DOHH2 (cell line): ENCODE results near the gene RASGRF1.

Experiments
- H3F3A ChIP-seq: fragments of 200-600 bp; sonication (generic), shearing (Covaris generic); 2 replicates; pipeline ENCODE4 v1.6.0; 2016; ENCODE audit warnings: antibody characterized with exemption, mild to moderate bottlenecking; ENCODE audit not compliant: control insufficient read depth, insufficient read depth
- H3K27ac ChIP-seq: fragments of 200-600 bp; sonication (generic); 2 replicates; pipeline ENCODE4 v1.5.1; 2014; ENCODE audit warnings: low read depth, mild to moderate bottlenecking, low read length, moderate library complexity
- H3K27me3 ChIP-seq: fragments of 200-600 bp; sonication (generic); 2 replicates; pipeline ENCODE4 v1.6.1; 2014; ENCODE audit warnings: mild to moderate bottlenecking, low read length, mixed read lengths; ENCODE audit not compliant: control insufficient read depth
- H3K36me3 ChIP-seq: fragments of 200-600 bp; sonication (generic); 2 replicates; pipeline ENCODE4 v1.6.1; 2014; ENCODE audit warnings: mild to moderate bottlenecking, low read length, moderate library complexity, mixed read lengths; ENCODE audit not compliant: control insufficient read depth
- H3K4me1 ChIP-seq: fragments of 200-600 bp; sonication (generic); 2 replicates; pipeline ENCODE4 v1.6.1; 2014; ENCODE audit warnings: mild to moderate bottlenecking, low read length, mixed read lengths; ENCODE audit not compliant: control insufficient read depth
- H3K4me2 ChIP-seq: fragments of 200-600 bp; sonication (generic); 2 replicates; pipeline ENCODE4 v1.6.0; 2014; ENCODE audit warnings: mild to moderate bottlenecking, low read length, moderate library complexity
- H3K4me3 ChIP-seq: fragments of 200-600 bp; sonication (generic); 2 replicates; pipeline ENCODE4 v1.5.1; 2014; ENCODE audit warnings: mild to moderate bottlenecking, low read length, mixed read lengths
- H3K79me2 ChIP-seq: fragments of 200-600 bp; sonication (generic); 2 replicates; pipeline ENCODE4 v1.6.1; 2014; ENCODE audit warnings: mild to moderate bottlenecking, low read length, mixed read lengths; ENCODE audit not compliant: control insufficient read depth
- H3K9me2 ChIP-seq: fragments of 200-600 bp; sonication (generic); replicated peaks from 2 replicates; pipeline ENCODE4 v1.6.1; 2014; ENCODE audit warnings: mild to moderate bottlenecking, low read length, mixed read lengths; ENCODE audit not compliant: control insufficient read depth
- H3K9me3 ChIP-seq: fragments of 200-600 bp; sonication (generic); 2 replicates; pipeline ENCODE4 v1.6.1; 2014; ENCODE audit warnings: antibody characterized with exemption, low read length, mixed read lengths; ENCODE audit not compliant: control insufficient read depth, insufficient read depth
- H4K20me1 ChIP-seq: fragments of 200-600 bp; sonication (generic); 2 replicates; pipeline ENCODE4 v1.6.0; 2014; ENCODE audit warnings: low read depth, mild to moderate bottlenecking, antibody characterized with exemption, low read length, moderate library complexity; ENCODE audit not compliant: control insufficient read depth, insufficient read depth
- EZH2phosphoT487 ChIP-seq: fragments of 200-600 bp; sonication (generic); IDR thresholded peaks from 2 replicates; pipeline ENCODE4 v1.6.1; 2017; ENCODE audit warnings: borderline replicate concordance, mild to moderate bottlenecking, antibody characterized with exemption, low read length, moderate library complexity, mixed read lengths
- TF ChIP-seq, protein P1 (sequence below): fragments of 200-600 bp; sonication (generic); IDR thresholded peaks from one replicate; pipeline ENCODE4 v1.5.1; 2014; ENCODE audit warnings: antibody characterized with exemption, mild to moderate bottlenecking, low read depth, low read length; ENCODE audit not compliant: poor library complexity, severe bottlenecking

Gene RASGRF1

DNA sequence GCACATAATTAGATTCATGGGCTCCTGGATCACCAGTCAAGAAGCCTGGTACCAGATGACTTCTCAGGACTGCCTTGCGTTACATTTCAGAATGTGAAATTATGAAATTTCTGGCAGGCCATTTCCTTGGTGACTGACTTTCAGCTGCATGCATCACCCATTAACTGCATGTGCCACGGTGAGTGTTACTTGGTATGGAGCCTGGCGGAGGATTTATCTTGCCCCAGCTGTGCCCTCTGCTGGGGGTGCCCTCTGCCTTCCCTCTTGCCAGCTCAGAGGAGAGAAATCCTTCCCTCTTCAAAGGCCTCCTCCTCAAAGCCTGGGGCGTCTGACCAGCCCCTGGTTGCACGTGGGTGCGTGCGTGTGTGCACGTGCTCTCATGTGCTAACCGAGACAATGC is 88.0 kb downstream of the RASGRF1 start:
- H4K20me1 ChIP-seq, result no peaks in the 10 kb centered on the region
- TF ChIP-seq EZH2phosphoT487, result no peak
- TF ChIP-seq, protein P1, sequence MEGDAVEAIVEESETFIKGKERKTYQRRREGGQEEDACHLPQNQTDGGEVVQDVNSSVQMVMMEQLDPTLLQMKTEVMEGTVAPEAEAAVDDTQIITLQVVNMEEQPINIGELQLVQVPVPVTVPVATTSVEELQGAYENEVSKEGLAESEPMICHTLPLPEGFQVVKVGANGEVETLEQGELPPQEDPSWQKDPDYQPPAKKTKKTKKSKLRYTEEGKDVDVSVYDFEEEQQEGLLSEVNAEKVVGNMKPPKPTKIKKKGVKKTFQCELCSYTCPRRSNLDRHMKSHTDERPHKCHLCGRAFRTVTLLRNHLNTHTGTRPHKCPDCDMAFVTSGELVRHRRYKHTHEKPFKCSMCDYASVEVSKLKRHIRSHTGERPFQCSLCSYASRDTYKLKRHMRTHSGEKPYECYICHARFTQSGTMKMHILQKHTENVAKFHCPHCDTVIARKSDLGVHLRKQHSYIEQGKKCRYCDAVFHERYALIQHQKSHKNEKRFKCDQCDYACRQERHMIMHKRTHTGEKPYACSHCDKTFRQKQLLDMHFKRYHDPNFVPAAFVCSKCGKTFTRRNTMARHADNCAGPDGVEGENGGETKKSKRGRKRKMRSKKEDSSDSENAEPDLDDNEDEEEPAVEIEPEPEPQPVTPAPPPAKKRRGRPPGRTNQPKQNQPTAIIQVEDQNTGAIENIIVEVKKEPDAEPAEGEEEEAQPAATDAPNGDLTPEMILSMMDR, result no peak
- peaks cover 25% of the 10 kb centered on the region for H3K4me1 ChIP-seq
- H3K9me3 ChIP-seq, result no peaks in the 10 kb centered on the region
- H3F3A ChIP-seq, result no peaks in the 10 kb centered on the region
- H3K4me3 ChIP-seq, result no peak overlapping the region
- H3K79me2 ChIP-seq, result no peaks in the 10 kb centered on the region
- H3K36me3 ChIP-seq, result no peaks in the 10 kb centered on the region
- no peaks in the 10 kb centered on the region for H3K27me3 ChIP-seq
- H3K27ac ChIP-seq, result no peak overlapping the region
- no peak overlapping the region for H3K4me2 ChIP-seq
- no peaks in the 10 kb centered on the region for H3K9me2 ChIP-seq

DNA sequence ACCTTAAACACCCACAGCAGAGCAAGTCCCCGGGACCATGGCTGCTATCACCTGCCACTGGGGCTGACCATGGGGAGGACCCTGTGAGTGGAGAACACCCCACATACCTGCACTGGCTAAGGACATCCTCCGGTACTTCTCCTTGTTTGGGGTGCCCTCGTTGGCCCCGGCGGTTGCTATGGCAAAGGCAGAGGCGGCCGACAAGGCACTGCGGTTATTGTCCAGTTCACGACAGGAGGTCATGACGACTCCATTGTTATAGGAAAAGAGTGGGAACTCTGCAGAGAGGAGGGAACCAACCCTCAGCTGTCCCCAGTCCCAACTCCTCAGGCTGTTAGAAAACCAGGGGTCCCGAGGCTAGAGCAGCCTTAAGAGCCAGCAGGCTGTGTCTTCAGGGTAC is 90.9 kb downstream of the RASGRF1 start:
- Histone ChIP-seq H3K27ac (no peak overlapping the region), H3K27me3 (no peaks in the 10 kb centered on the region), H4K20me1 (no peaks in the 10 kb centered on the region)

DNA sequence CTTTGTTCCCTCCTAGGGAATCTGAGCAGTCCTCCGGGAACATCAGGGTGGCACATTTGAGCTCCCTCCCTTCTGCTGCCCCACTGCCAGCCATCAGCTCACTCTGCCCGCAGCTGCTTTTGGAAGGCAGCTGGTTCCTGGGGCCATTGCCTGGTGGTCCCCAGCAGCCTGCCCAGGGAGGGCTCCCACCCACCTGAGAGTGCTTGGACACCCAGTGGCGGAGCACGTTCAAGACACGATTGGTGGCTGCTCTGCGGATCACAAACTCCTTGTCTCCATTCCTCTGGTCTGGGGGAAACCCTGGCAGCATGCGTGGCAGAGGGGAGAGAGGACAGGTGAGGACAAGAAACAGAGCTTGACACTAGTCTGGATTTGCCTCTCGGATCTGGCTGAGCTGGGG is 92.1 kb downstream of the RASGRF1 start:
- Histone ChIP-seq H4K20me1 (no peaks in the 10 kb centered on the region), H3K4me3 (no peak overlapping the region), H3K79me2 (no peaks in the 10 kb centered on the region), H3K36me3 (no peaks in the 10 kb centered on the region), H3K4me2 (no peak overlapping the region), H3F3A (no peaks in the 10 kb centered on the region), H3K4me1 (no peaks in the 10 kb centered on the region), H3K9me2 (no peaks in the 10 kb centered on the region), H3K27ac (no peak overlapping the region), H3K27me3 (no peaks in the 10 kb centered on the region), H3K9me3 (no peaks in the 10 kb centered on the region)
- TF ChIP-seq, protein P1, result no peak
- no peak for TF ChIP-seq EZH2phosphoT487

More for the DNA sequence above, 90.9 kb downstream of the RASGRF1 start:
- Histone ChIP-seq H3K9me3 (no peaks in the 10 kb centered on the region), H3K4me1 (peaks cover 9% of the 10 kb centered on the region), H3K36me3 (no peaks in the 10 kb centered on the region), H3F3A (no peaks in the 10 kb centered on the region), H3K9me2 (no peaks in the 10 kb centered on the region), H3K4me2 (no peak overlapping the region), H3K4me3 (no peak overlapping the region), H3K79me2 (no peaks in the 10 kb centered on the region)
- TF ChIP-seq, protein P1, result no peak
- no peak for TF ChIP-seq EZH2phosphoT487
